ENCODE data around the gene TMCC3.

GRCh38 chr12:94535510-94535921 lies 114.8 kb downstream of the TMCC3 start:
- TF ChIP-seq SIN3A (IDR thresholded peaks at IDR 0.05; ENCODE audit: borderline replicate concordance, insufficient read depth, low read depth, low read length) (no peak), CTCF (IDR thresholded peaks at IDR 0.05) (no peak), REST (IDR thresholded peaks at IDR 0.05; ENCODE audit: insufficient read depth in 1 of 2, low read depth in 2 of 2, low read length in 1 of 2) (no peak)

Data from Panc1 (cell line).